ENCODE measurements around the gene KCND3. TPM values are rescaled to one million over a fixed set of nuclear protein-coding genes. Genes with fewer than 3 reads are reported as not detected.
"Not testable (repeated sequence)": the region's sequence is repeated elsewhere in the genome, so short reads cannot be mapped to it uniquely, and the experiment has no call there.

Gene KCND3
- polyA plus RNA-seq, 4 donors: 1.3 to 1.6 (median 1.4) TPM

GRCh38 chr1:111819566-111820263 is 169.8 kb downstream of the KCND3 start:
- DNase-seq (ENCODE audit: low read depth in 4 of 4, low spot score in 2 of 4): no peak

GRCh38 chr1:111818546-111818945 is 170.9 kb downstream of the KCND3 start:
- no peak for DNase-seq (ENCODE audit: low read depth in 4 of 4, low spot score in 2 of 4)

- DNase-seq (ENCODE audit: low read depth in 4 of 4, low spot score in 2 of 4): no peak
These were observed 171.4 kb downstream of the KCND3 start for GRCh38 chr1:111818081-111818480.

DNA sequence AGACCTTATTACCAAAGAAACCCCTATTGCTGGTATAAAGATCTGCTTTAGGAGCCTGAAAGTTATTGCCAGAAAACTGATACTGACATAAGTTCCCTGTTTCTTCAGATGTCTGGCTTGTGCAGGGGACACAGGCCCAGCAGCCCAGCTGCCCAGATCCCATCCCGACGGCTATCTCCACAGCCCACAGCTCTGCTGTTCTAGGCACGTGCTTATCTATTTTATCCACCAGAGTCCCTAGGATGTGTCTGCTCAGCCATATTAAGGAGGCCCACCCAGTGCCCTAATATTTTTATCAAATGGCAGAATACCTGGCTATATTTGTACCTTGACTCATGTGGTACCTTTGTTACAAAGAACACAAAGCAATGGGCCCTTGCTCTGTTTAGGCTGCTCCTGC is 174.8 kb downstream of the KCND3 start:
- no peak for DNase-seq (ENCODE audit: low read depth in 4 of 4, low spot score in 2 of 4)

DNA sequence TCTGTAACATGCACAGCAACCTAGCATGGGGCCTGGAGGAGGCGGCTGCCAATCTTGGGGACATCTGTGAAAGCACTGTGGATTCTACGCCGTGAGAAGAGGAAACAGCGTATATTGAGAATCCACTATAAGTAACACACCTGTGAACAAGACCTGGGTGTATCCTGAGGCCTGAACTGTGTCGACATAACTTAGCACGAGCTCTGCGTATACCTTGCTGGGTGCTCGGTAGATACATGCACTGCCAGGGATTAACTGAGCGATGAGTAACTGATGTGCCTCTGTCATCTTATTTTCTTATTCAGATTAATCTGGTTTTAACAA is 175.2 kb downstream of the KCND3 start:
- DNase-seq (ENCODE audit: low read depth in 4 of 4, low spot score in 2 of 4): no peak

GRCh38 chr1:111813440-111814304 is 175.8 kb downstream of the KCND3 start:
- DNase-seq (ENCODE audit: low read depth in 4 of 4, low spot score in 2 of 4): no peak

- no peak for DNase-seq (ENCODE audit: low read depth in 4 of 4, low spot score in 2 of 4)
These were observed 177.2 kb downstream of the KCND3 start for GRCh38 chr1:111812306-111812705.

DNA sequence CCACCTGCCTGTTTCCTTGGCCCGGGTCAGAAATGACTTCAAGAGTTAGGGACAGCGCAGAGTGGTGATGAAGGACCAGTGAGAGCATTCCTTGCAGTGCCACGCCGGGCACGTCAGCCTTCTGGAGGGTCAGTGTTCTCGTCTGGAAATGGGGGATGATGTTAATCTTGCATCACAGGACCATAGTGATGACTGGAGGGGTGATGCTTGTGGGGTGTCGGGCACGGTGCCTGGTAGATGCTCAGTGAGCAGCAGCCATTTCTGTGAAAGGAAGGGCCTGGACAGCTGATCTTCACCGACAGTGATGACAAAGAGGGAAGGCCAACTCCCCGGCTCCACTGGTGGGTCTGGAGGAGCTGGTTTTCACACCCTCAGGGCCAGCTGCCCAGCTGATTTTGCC is 177.6 kb downstream of the KCND3 start:
- DNase-seq (ENCODE audit: low read depth in 4 of 4, low spot score in 2 of 4): no peak

GRCh38 chr1:111805251-111805650 is 184.2 kb downstream of the KCND3 start:
- DNase-seq (ENCODE audit: low read depth in 4 of 4, low spot score in 2 of 4): no peak

- DNase-seq (ENCODE audit: low read depth in 4 of 4, low spot score in 2 of 4): no peak
These were observed 184.7 kb downstream of the KCND3 start for GRCh38 chr1:111804776-111805175.

GRCh38 chr1:111803951-111804350 is 185.5 kb downstream of the KCND3 start:
- DNase-seq (ENCODE audit: low read depth in 4 of 4, low spot score in 2 of 4): no peak

DNA sequence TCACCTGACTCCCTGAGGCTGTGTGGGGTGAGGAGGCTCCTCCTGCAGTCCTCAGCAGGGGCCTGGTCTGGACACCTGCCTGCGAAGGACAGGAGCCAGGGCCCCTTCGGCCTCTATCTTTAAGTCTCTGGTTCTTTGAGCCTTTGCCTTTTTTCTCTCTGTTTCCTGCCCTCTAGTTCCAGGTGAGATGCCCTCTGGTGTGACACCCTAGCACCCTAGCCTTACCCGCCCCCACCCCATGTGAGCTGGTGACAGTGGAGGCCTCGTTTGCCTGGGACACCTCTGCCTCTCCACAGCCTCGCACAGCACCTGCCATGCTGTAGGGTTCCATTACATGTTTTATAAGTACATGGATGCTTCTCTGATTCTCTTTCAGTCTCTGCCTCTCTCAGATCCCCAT is 186.5 kb downstream of the KCND3 start:
- DNase-seq (ENCODE audit: low read depth in 4 of 4, low spot score in 2 of 4): no peak

GRCh38 chr1:111802110-111802509 is 187.4 kb downstream of the KCND3 start:
- DNase-seq (ENCODE audit: low read depth in 4 of 4, low spot score in 2 of 4): no peak

- no peak for DNase-seq (ENCODE audit: low read depth in 4 of 4, low spot score in 2 of 4)
These were observed 188.2 kb downstream of the KCND3 start for GRCh38 chr1:111801071-111801850.

DNA sequence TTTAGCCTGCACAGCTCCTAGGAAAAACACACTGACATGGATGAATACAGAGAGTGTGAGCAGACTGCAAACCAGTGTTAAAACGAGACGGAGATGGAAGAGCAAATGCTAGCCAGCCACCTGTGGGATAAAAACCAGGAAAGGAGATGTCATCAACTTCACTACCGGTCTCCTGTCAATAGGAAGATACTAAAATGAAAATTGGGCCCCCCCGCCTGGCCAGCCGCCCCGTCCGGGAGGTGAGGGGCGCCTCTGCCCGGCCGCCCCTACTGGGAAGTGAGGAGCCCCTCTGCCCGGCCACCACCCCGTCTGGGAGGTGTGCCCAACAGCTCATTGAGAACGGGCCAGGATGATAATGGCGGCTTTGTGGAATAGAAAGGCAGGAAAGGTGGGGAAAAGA is 189.7 kb downstream of the KCND3 start:
- DNase-seq (ENCODE audit: low read depth in 4 of 4, low spot score in 2 of 4): not testable (repeated sequence)

GRCh38 chr1:111798580-111798979 is 190.9 kb downstream of the KCND3 start:
- no peak for DNase-seq (ENCODE audit: low read depth in 4 of 4, low spot score in 2 of 4)

DNA sequence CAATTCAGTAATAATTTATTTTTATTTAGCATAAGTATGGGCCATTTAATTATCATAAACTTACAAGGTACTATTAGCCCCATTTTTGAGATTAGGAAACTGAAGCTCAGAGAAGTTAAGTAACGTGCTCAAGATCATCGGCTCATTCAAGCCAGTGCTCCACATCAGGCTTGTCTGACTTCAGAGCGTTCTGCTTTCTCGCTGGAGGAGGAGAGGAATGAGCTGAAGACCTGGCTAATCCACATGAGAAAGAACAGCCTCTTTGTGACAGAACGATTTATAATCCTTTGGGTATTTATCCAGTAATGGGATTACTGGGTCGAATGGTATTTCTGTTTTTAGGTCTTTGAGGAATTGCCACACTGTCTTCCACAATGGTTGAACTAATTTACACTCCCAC is 194.1 kb downstream of the KCND3 start:
- no peak for DNase-seq (ENCODE audit: low read depth in 4 of 4, low spot score in 2 of 4)

DNA sequence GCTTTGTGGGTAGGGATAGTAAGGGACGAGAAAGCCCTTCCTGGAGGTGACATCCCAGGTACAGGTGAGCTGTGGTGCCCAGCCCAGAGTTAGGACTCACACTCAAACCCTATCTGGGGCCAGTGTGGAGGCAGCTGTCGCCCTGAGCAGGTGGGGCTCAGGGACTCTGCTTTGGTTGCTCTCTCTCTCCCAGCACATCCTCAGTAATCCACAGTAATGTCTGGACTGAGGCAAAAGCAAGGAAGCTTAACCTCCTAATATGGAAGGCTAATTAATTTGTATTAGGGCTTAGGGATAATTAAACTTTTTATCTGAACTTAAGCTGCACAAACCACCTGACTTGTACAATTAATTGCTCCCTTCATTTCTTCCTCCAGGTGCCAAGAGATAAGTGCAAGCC is 195.5 kb downstream of the KCND3 start:
- no peak for DNase-seq (ENCODE audit: low read depth in 4 of 4, low spot score in 2 of 4)

DNA sequence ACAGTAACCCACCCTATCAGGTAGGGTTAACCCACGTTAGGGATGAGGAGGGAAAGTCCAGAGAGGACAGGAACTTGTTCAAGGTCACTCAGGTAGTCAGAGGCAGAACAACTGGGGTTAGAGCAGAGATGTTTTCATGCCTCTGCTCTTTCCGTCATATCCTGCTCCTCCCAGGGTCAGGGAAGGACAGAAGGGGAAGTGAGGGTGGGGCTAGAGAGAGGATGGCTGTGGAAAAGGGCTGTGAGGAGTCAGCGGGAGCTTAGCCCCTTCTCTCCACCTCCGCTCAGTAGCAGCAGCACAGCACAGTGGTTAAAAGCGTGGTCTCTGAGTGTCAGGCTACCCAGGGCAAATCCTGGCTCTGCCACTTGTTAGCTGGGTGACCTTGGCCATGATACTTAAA is 197.2 kb downstream of the KCND3 start:
- DNase-seq (ENCODE audit: low read depth in 4 of 4, low spot score in 2 of 4): no peak

GRCh38 chr1:111791776-111792175 is 197.7 kb downstream of the KCND3 start:
- no peak for DNase-seq (ENCODE audit: low read depth in 4 of 4, low spot score in 2 of 4)

DNA sequence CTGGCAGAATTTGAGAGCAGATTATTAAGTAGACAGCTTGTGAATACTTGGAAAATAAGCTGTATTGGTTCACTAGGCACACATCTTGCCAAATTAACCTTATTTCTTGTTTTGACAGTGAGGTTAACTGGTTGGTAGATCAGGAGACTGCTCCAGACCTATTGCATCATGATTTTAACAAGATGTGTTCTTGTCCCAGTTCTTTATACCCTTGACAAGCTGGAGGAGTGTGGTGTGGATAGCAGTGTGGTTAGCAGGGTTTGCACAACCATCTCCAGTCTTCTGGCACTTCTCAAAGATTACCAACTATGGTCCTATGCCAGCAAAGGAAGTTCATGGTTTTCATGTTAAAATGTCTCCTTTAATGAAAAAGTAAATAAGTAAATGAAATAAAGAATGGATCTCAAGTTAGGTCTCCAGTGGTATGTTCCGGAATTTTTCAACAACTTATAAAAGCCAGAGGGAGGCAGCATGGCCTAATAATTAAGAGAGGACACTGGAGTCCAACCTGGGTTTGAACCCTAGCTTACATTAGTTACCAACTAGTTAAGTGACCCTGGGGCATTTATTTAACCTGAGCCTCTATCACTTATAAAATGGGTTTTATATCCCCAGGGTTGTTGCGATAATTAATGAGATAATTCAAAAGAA is 199.7 kb downstream of the KCND3 start:
- DNase-seq (ENCODE audit: low read depth in 4 of 4, low spot score in 2 of 4): no peak
